SH-SY5Y (cell line): ENCODE measurements around the gene SLCO3A1.

ENCODE experiments used
- GATA2 ChIP-seq: IDR thresholded peaks from 2 replicates; pipeline ENCODE4 v1.6.1; 2011; ENCODE audit warnings: mild to moderate bottlenecking, low read depth, low read length
- GATA3 ChIP-seq: IDR thresholded peaks from 2 replicates; pipeline ENCODE4 v1.6.1; 2011; ENCODE audit warnings: low read depth, mild to moderate bottlenecking, low read length, moderate library complexity

GRCh38 chr15:91947683-91948608, 94.4 kb downstream of the SLCO3A1 start:
- TF ChIP-seq GATA2 = no peak
- no peak for TF ChIP-seq GATA3
